CD8-positive, alpha-beta memory T cell (primary cell): ENCODE data around the gene MBOAT7. TPM values are rescaled to one million over a fixed set of nuclear protein-coding genes. Genes with fewer than 3 reads are reported as not detected.
"Not testable (repeated sequence)": the region's sequence is repeated elsewhere in the genome, so short reads cannot be mapped to it uniquely, and the experiment has no call there.

Experiments
- CTCF ChIA-PET: fragments of 350-600 bp; sonication (Branson Sonifier 250); formaldehyde crosslinking; loops from one replicate; lab custom pipeline; 2021; ENCODE audit warnings: antibody characterized with exemption; lab: Charles Lee
- POLR2A ChIA-PET: fragments of 350-600 bp; sonication (Branson Sonifier 250); formaldehyde crosslinking; loops from one replicate; lab custom pipeline; 2021; ENCODE audit warnings: antibody characterized with exemption; lab: Charles Lee
- DNase-seq, 5 donors: peaks; one replicate each; pipeline versions ENCODE4 v3.0.0 to v3.0.0-alpha.2; 2020 to 2022; ENCODE audit warnings: mixed read lengths in 1 of 5
- H3K27ac ChIP-seq: one replicate; pipeline ENCODE4 v1.7.0; 2013; ENCODE audit warnings: low read depth, mild to moderate bottlenecking, low read length, moderate library complexity
- H3K27me3 ChIP-seq: 2 replicates; pipeline ENCODE4 v1.7.0; 2013; ENCODE audit warnings: low read length, mild to moderate bottlenecking; ENCODE audit not compliant: insufficient read depth, poor library complexity, severe bottlenecking
- H3K36me3 ChIP-seq: 2 replicates; pipeline ENCODE4 v1.7.0; 2013; ENCODE audit warnings: mild to moderate bottlenecking, low read length, moderate library complexity; ENCODE audit not compliant: insufficient read depth
- H3K4me1 ChIP-seq: 2 replicates; pipeline ENCODE4 v1.7.0; 2013; ENCODE audit warnings: mild to moderate bottlenecking, low read length, moderate library complexity; ENCODE audit not compliant: insufficient read depth
- H3K4me3 ChIP-seq: 2 replicates; pipeline ENCODE4 v1.7.0; 2013; ENCODE audit warnings: mild to moderate bottlenecking, low read length
- H3K9me3 ChIP-seq: 2 replicates; pipeline ENCODE4 v1.7.0; 2013; ENCODE audit warnings: mild to moderate bottlenecking, low read length
- H3K27ac Mint-ChIP-seq, 8 donors: one replicate each; pipeline ENCODE4 v1.8.0; 2020 to 2021; ENCODE audit warnings: mixed read lengths in 8 of 8, mild to moderate bottlenecking in 6 of 8, inconsistent platforms in 3 of 8, moderate library complexity in 3 of 8
- H3K27me3 Mint-ChIP-seq, 2 donors: one replicate each; pipeline ENCODE4 v1.8.0; 2020 to 2021; ENCODE audit warnings: mixed read lengths in 2 of 2, mild to moderate bottlenecking in 1 of 2, moderate library complexity in 1 of 2
- H3K36me3 Mint-ChIP-seq, 3 donors: one replicate each; pipeline ENCODE4 v1.8.0; 2020 to 2021; ENCODE audit warnings: mixed read lengths in 3 of 3, inconsistent platforms in 1 of 3, mild to moderate bottlenecking in 1 of 3
- H3K4me1 Mint-ChIP-seq, 3 donors: one replicate each; pipeline ENCODE4 v1.8.0; 2020 to 2021; ENCODE audit warnings: mixed read lengths in 3 of 3, inconsistent platforms in 1 of 3, mild to moderate bottlenecking in 1 of 3
- H3K4me3 Mint-ChIP-seq, 7 donors: one replicate each; pipeline ENCODE4 v1.8.0; 2020 to 2021; ENCODE audit warnings: mixed read lengths in 7 of 7, mild to moderate bottlenecking in 6 of 7, moderate library complexity in 4 of 7, inconsistent platforms in 2 of 7
- H3K9me3 Mint-ChIP-seq, 5 donors: one replicate each; pipeline ENCODE4 v1.8.0; 2020 to 2022; ENCODE audit warnings: mixed read lengths in 5 of 5, mild to moderate bottlenecking in 3 of 5, moderate library complexity in 2 of 5, inconsistent platforms in 1 of 5
- polyA plus RNA-seq: library from polyadenylated mRNA; unstranded; fragments of 300-500 nt; fragmentation: Illumina TruSeq; gene quantifications from one replicate; pipeline ENCODE4 v1.2.3, GENCODE V29; 2021
- total RNA-seq, 2 experiments: library from RNA; stranded (reverse); gene quantifications; one replicate each; pipeline ENCODE4 v1.2.3, GENCODE V29; 2021

Gene MBOAT7
- total and polyA plus RNA-seq, 3 experiments from 2014 or later: 21.9 to 114 (median 98.7) TPM

DNA sequence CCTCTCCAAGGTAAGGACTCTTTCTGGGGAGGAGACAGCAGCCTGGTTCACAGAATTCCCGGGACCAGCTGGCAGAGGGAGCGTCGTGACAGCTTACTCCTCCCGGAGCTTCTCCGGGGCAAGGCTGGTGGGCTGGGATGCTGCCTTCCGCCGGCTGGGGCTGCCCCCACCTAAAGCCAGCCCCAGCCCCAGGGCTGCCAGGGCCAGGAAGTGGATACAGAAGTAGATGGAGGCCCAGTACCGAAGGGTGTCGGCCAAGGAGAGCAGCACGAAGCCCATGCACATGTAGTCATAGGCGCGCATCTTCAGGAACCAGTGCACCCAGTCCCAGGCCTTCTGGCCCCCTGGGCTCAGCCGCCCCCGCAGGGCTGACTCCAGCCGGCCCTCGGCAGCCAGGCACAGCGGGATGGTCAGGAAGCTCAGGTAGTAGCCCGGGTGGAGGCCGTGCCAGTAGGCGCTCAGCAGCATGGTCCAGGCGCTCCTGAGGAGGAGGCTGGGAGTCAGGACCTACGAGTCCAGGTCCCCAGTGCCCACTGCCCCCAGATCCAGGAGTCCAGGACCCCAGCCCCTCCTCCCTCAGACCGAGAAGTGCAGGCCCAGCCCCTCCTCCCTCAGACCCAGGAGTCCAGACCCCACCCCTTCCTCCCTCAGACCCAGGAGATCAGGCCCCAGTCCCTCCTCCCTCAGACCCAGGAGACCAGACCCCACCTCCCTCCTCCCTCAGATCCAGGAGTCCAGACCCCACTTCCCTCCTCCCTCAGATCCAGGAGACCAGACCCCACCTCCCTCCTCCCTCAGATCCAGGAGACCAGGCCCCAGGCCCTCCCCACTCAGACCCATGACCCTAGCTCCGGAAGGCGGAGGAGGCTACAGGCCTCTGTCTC, 15.2 kb downstream of the MBOAT7 start:
- Mint-ChIP-seq H3K4me1 (no peaks in the 10 kb centered on the region), H3K9me3 (no peaks in the 10 kb centered on the region), H3K4me3 (no peak overlapping the region), H3K27ac (no peak overlapping the region), H3K36me3 (peaks cover 0 to 18% (median 5%) of the 10 kb centered on the region in 3 donors), H3K27me3 (no peaks in the 10 kb centered on the region)
- CTCF ChIA-PET: interaction anchor here (1.5 to 1.7 kb wide), 4 partner anchors 15 to 91 kb away, joined by 3 to 4 read pairs (median 4); partner anchors contain the start of gene MBOAT7
- no peaks in the 10 kb centered on the region for H3K27me3 ChIP-seq
- H3K27ac ChIP-seq: no peak overlapping the region
- no peaks in the 10 kb centered on the region for H3K9me3 ChIP-seq
- H3K4me1 ChIP-seq: no peaks in the 10 kb centered on the region
- no peak for DNase-seq
- POLR2A ChIA-PET: interaction anchor here (0.9 to 1.2 kb wide), 2 partner anchors 15 to 60 kb away, joined by 3 read pairs; partner anchors contain the start of gene MBOAT7
- H3K36me3 ChIP-seq: no peaks in the 10 kb centered on the region
- H3K4me3 ChIP-seq: no peak overlapping the region

DNA sequence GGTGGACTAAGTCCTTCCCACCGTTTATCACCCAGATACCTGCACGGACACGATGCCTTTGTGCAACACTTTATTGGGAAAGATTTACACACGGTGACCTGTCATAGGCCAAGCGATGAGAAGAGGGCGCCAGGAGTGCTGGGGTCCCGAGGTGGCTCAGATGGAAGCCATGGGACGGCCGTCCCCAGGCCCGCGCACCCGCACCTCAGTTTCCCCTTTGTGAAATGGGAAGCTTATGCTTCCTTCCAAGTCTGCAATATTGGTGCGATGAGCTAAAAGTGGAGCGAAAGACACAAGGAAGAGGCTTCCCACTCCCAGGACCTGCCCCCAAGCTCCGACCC, 16.1 kb downstream of the MBOAT7 start:
- Mint-ChIP-seq H3K27ac (peak overlapping the region in 1 of 8 donors; percentile 50), H3K9me3 (no peaks in the 10 kb centered on the region), H3K4me1 (peaks cover 0 to 2% (median 2%) of the 10 kb centered on the region in 3 donors), H3K27me3 (no peaks in the 10 kb centered on the region), H3K36me3 (peaks cover 0 to 14% (median 4%) of the 10 kb centered on the region in 3 donors), H3K4me3 (no peak overlapping the region)
- Histone ChIP-seq H3K4me3 (no peak overlapping the region), H3K4me1 (no peaks in the 10 kb centered on the region), H3K36me3 (no peaks in the 10 kb centered on the region), H3K27ac (no peak overlapping the region), H3K9me3 (no peaks in the 10 kb centered on the region), H3K27me3 (no peaks in the 10 kb centered on the region)
- CTCF ChIA-PET: interaction anchor here (1.5 to 1.7 kb wide), 3 partner anchors 16 to 34 kb away, joined by 4 read pairs; partner anchors contain the start of gene MBOAT7
- no peak for DNase-seq
- POLR2A ChIA-PET: interaction anchor here (0.9 to 1.2 kb wide), 2 partner anchors 16 to 61 kb away, joined by 3 read pairs; partner anchors contain the start of gene MBOAT7

DNA sequence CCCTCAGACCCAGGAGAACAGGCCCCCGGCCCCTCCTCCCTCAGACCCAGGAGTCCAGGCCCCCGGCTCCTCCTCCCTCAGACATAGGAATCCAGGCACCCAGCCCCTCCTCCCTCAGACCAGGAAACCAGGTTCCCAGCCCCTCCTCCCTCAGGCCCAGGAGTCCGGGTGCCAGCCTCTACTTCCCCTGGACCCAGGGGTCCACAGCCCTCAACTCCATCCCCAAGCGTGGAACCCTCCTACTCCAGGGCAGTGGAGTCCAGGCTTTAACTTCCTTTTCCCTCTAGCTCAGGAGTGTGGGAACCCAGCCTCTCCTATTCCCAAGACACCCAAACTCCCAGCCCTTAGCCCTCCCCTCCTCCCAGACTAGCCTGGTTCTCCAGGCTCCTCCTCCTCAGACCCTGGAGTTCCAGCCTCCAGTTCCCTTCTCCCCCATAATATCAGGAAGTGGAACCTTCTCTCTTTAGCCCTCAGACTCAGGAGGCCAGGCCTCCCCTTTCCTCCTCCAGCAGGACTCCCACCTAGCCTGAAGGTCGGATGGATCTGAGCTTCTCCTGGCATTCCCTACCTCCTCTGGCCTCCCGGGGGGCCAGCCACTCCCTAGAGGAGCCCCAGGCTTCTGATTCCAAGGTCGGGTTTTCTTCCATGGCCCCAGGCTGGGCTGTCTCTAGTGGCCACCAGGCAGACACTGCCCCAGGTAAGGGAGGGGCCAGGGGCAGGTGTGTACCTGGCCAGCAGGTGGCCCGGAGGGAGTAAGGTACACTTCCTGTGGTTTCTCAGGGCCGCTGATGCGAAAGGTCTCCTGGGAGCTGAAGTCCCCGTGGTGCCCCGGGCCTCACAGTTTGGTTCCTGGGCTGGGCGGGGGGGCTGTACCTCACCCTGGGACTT, 16.7 kb downstream of the MBOAT7 start, which contains the start of gene TMC4:
Gene TMC4, minus strand, starts transcription at position 690 of the 888 bp plus-strand sequence. Its CDS starts 43 bp downstream, at position 647.
- Mint-ChIP-seq H3K4me1 (peaks cover 0 to 6% (median 2%) of the 10 kb centered on the region in 3 donors), H3K36me3 (peaks cover 0 to 10% (median 0%) of the 10 kb centered on the region in 3 donors), H3K9me3 (no peaks in the 10 kb centered on the region), H3K27ac (peak within 1 kb of the TSS in 2 of 8 donors; percentile 42 to 50), H3K27me3 (no peaks in the 10 kb centered on the region), H3K4me3 (peak within 1 kb of the TSS in 1 of 7 donors; percentile 65)
- no peak for DNase-seq
- no peak within 1 kb of the TSS for H3K4me3 ChIP-seq
- no peaks in the 10 kb centered on the region for H3K9me3 ChIP-seq
- ChIA-PET CTCF (interaction anchor here (1.5 to 1.7 kb wide), 3 partner anchors 15 to 35 kb away, joined by 4 read pairs; partner anchors contain the start of gene MBOAT7), POLR2A (interaction anchor here (0.9 to 1.2 kb wide), 2 partner anchors 17 to 62 kb away, joined by 3 read pairs; partner anchors contain the start of gene MBOAT7)
- no peak within 1 kb of the TSS for H3K27ac ChIP-seq
- no peaks in the 10 kb centered on the region for H3K4me1 ChIP-seq
- no peaks in the 10 kb centered on the region for H3K36me3 ChIP-seq
- H3K27me3 ChIP-seq: no peaks in the 10 kb centered on the region

GRCh38 chr19:54171736-54172431, 17.5 kb downstream of the MBOAT7 start:
- H3K27me3 Mint-ChIP-seq, H3K4me1 Mint-ChIP-seq, H3K4me3 Mint-ChIP-seq, POLR2A ChIA-PET, H3K27me3 ChIP-seq, H3K9me3 Mint-ChIP-seq, H3K27ac ChIP-seq, H3K27ac Mint-ChIP-seq, H3K9me3 ChIP-seq, DNase-seq, CTCF ChIA-PET, H3K4me1 ChIP-seq, H3K36me3 ChIP-seq, H3K4me3 ChIP-seq, H3K36me3 Mint-ChIP-seq: not testable (repeated sequence)

DNA sequence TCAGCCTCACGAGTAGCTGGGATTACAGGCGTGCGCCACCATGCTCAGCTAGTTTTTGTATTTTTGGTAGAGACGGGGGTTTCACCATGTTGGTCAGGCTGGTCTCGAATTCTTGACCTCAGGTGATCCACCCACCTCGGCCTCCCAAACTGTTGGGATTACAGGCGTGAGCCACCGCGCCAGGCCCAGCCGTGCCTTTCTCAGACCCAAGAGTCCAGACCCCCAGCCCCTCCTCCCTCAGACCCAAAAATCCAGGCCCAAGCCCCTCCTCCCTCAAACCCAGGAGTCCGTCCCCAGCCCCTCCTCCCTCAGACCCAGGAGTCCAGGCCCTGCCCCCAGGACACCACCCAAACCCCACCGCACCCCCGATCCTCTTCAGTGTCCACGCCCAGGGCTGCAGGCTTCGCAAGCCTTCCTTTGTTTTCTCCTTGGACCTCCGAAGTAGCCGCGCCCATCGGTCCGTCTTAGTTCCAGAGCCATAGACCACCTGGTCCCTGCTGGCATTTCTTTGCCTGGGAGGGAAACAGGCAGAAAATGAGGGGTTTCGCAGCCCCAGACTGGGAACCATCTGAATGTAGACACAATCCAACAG, 20.1 kb downstream of the MBOAT7 start:
- no peaks in the 10 kb centered on the region for H3K9me3 ChIP-seq
- Mint-ChIP-seq H3K36me3 (no peaks in the 10 kb centered on the region), H3K27me3 (peaks cover 0 to 3% of the 10 kb centered on the region in 2 donors), H3K4me1 (peaks cover 6 to 13% (median 8%) of the 10 kb centered on the region in 3 donors), H3K9me3 (no peaks in the 10 kb centered on the region), H3K4me3 (no peak overlapping the region), H3K27ac (no peak overlapping the region)
- POLR2A ChIA-PET: interaction anchor here (0.7 kb wide), 2 partner anchors 27 to 1430 kb away, joined by 3 to 4 read pairs; partner anchors contain the start of gene FIZ1
- CTCF ChIA-PET: interaction anchor here (0.9 to 1.7 kb wide), 3 partner anchors 19 to 96 kb away, joined by 3 to 6 read pairs (median 3); no protein-coding TSS in a partner anchor
- H3K27ac ChIP-seq: no peak overlapping the region
- no peaks in the 10 kb centered on the region for H3K36me3 ChIP-seq
- H3K4me3 ChIP-seq: no peak overlapping the region
- H3K4me1 ChIP-seq: peaks cover 4% of the 10 kb centered on the region
- no peak for DNase-seq
- no peaks in the 10 kb centered on the region for H3K27me3 ChIP-seq

- H3K36me3 Mint-ChIP-seq: no peaks in the 10 kb centered on the region
- Histone ChIP-seq H3K4me3 (no peak overlapping the region), H3K36me3 (no peaks in the 10 kb centered on the region), H3K9me3 (no peaks in the 10 kb centered on the region), H3K27me3 (no peaks in the 10 kb centered on the region), H3K27ac (no peak overlapping the region), H3K4me1 (peaks cover 13% of the 10 kb centered on the region)
- peaks cover 8 to 20% (median 13%) of the 10 kb centered on the region in 3 donors for H3K4me1 Mint-ChIP-seq
- DNase-seq: peak; percentile 77 to 92 (median 90)
- H3K4me3 Mint-ChIP-seq: peak overlapping the region in 1 of 7 donors; percentile 20
- H3K27me3 Mint-ChIP-seq: peaks cover 0 to 3% of the 10 kb centered on the region in 2 donors
- ChIA-PET POLR2A (interaction anchor here (1.6 kb wide), 1 partner anchor 22 kb away, joined by 8 read pairs; the partner anchor contains the start of gene MBOAT7), CTCF (interaction anchor here (0.7 to 1.9 kb wide), 6 partner anchors 9 to 98 kb away, joined by 3 to 9 read pairs (median 6); partner anchors contain the start of genes LENG1, MBOAT7 and TSEN34)
- no peaks in the 10 kb centered on the region for H3K9me3 Mint-ChIP-seq
- peak overlapping the region in 4 of 8 donors; percentile 24 to 71 (median 36) for H3K27ac Mint-ChIP-seq
Observed at GRCh38 chr19:54168174-54168917, 21.0 kb downstream of the MBOAT7 start.
